Panc1 (cell line): ENCODE results near the gene HACL1. TPM values are rescaled to one million over a fixed set of nuclear protein-coding genes. Genes with fewer than 3 reads are reported as not detected.

Experiments used
- ATAC-seq: fragments of 200-7000 bp; cut with Tn5 transposase; 2 replicates; pipeline ENCODE4 v1.9.1; 2020; ENCODE audit warnings: mild to moderate bottlenecking, moderate library complexity
- BruUV-seq: library from RNA; stranded (reverse); fragments of 400-500 nt; replicated peaks from 2 replicates; lab custom pipeline; 2021; lab: Mats Ljungman, UMichigan
- CTCF ChIA-PET: fragments of 300-600 bp; sonication (Branson Sonifier 250); formaldehyde crosslinking; loops from one replicate; lab custom pipeline; 2022; ENCODE audit warnings: antibody characterized with exemption; lab: Charles Lee
- POLR2A ChIA-PET: fragments of 300-600 bp; sonication (Branson Sonifier 250); formaldehyde crosslinking; loops from one replicate; lab custom pipeline; 2022; ENCODE audit warnings: antibody characterized with exemption; lab: Charles Lee
- DNase-seq: peaks from one replicate; pipeline ENCODE4 v3.0.0-alpha.2; 2010; ENCODE audit warnings: low read depth, low spot score
- H3K27ac ChIP-seq: 2 replicates; pipeline ENCODE4 v1.5.1; 2011; ENCODE audit warnings: mild to moderate bottlenecking, low read length, inconsistent platforms
- H3K27me3 ChIP-seq: fragments of 200-500 bp; sonication (Bioruptor generic); 2 replicates; pipeline ENCODE4 v1.6.0; 2014; ENCODE audit warnings: low read length, inconsistent platforms; ENCODE audit not compliant: control insufficient read depth, insufficient read depth
- H3K36me3 ChIP-seq: fragments of 200-500 bp; sonication (Bioruptor generic); 2 replicates; pipeline ENCODE4 v1.5.1; 2014; ENCODE audit warnings: inconsistent platforms, mild to moderate bottlenecking, low read length, moderate library complexity; ENCODE audit not compliant: control insufficient read depth, insufficient read depth
- H3K4me1 ChIP-seq: 2 replicates; pipeline ENCODE4 v1.5.1; 2011; ENCODE audit warnings: inconsistent platforms, mild to moderate bottlenecking, low read length, moderate library complexity; ENCODE audit not compliant: control insufficient read depth, insufficient read depth
- H3K4me3 ChIP-seq, 2 experiments: 2 replicates each; pipeline ENCODE4 v1.5.1; 2011 to 2012; ENCODE audit warnings: low read depth in 2 of 2, low read length in 2 of 2, mild to moderate bottlenecking in 2 of 2, inconsistent platforms in 1 of 2, moderate library complexity in 1 of 2
- H3K9me3 ChIP-seq: fragments of 200-500 bp; sonication (Bioruptor generic); 2 replicates; pipeline ENCODE4 v1.5.1; 2014; ENCODE audit warnings: low read depth, mild to moderate bottlenecking, inconsistent platforms, low read length, moderate library complexity; ENCODE audit not compliant: control insufficient read depth, insufficient read depth
- POLR2AphosphoS5 ChIP-seq: IDR thresholded peaks from 2 replicates; pipeline ENCODE4 v1.6.1; 2012; ENCODE audit warnings: mild to moderate bottlenecking, low read depth, low read length, moderate library complexity
- SIN3A ChIP-seq: IDR thresholded peaks from 2 replicates; pipeline ENCODE4 v1.6.1; 2012; ENCODE audit warnings: low read depth, mild to moderate bottlenecking, low read length, moderate library complexity, borderline replicate concordance; ENCODE audit not compliant: insufficient read depth
- TCF7L2 ChIP-seq: IDR thresholded peaks from 2 replicates; pipeline ENCODE4 v1.6.1; 2011; ENCODE audit warnings: mild to moderate bottlenecking, low read depth, low read length, inconsistent platforms
- in situ Hi-C: cut with HindIII; loops from 2 replicates; pipeline ENCODE4 v1.10.0; 2016; ENCODE audit warnings: low sequenced_read_pairs, low pct_unique_long_range_greater_than_20kb
- intact Hi-C: fragments of 100-400 bp; cut with micrococcal nuclease; formaldehyde crosslinking; loops from one replicate; pipeline ENCODE4 v1.10.0; 2022; ENCODE audit not compliant: unreplicated experiment
- total RNA-seq: library from RNA; stranded (reverse); gene quantifications from one replicate; pipeline ENCODE4 v1.2.1, GENCODE V29; 2021; ENCODE audit not compliant: unreplicated experiment
- TF ChIP-seq, protein P1 (sequence below): fragments of 450-650 bp; IDR thresholded peaks from 2 replicates; pipeline ENCODE4 v1.5.1; 2017; ENCODE audit warnings: mild to moderate bottlenecking
- TF ChIP-seq, protein P2 (sequence below), 2 experiments: IDR thresholded peaks; 2 replicates each; pipeline ENCODE4 v1.6.1; 2011 to 2012; ENCODE audit warnings: low read depth in 2 of 2, control low read depth in 1 of 2, low read length in 1 of 2, mild to moderate bottlenecking in 1 of 2, moderate library complexity in 1 of 2; ENCODE audit not compliant: insufficient read depth in 1 of 2

Gene HACL1
- total RNA-seq, 1 experiment from 2014 or later = 26.8 TPM

DNA sequence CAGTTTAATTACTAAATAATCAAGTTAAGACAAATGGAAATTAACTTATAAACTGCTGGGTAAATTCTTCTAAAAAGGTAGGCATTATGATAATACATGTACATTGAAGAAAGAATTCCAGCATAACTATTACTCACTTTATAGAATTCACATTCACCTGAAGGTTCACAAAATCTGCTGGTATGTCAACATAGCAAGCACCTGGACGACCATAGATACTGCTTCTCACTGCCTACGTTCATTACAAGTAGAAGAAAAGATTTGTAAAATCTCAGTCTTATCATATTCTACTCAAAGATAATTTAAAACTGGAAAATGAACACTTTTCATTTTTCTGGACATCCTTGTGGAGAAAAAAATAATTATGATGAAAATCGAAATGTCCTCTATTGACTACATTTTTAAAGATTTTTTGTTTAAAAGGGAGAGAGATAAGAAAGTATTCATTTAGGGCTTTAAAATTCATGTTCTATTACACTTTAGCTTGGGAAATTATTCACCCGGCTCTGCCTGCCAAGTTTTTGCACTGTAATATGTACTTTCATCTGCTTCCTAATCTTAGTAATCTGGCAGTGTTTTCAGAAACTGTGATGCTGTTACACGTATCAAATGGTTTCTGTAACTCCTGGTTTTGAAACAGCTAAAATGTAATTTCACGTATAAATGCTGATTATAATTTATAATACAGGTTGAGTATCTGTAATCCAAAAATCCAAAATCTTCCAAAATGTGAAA lies 16.1 kb downstream of the HACL1 start:
- in situ Hi-C loops (no loop called here), intact Hi-C loops (no loop called here)
- no peak overlapping the region for H3K4me3 ChIP-seq
- no peaks in the 10 kb centered on the region for H3K4me1 ChIP-seq
- H3K27ac ChIP-seq = no peak overlapping the region
- no peak for DNase-seq
- peaks cover 27% of the 10 kb centered on the region for H3K36me3 ChIP-seq
- H3K27me3 ChIP-seq = no peaks in the 10 kb centered on the region
- ATAC-seq = no peak
- BruUV-seq = no TSS peak
- ChIA-PET CTCF (no interaction called here), POLR2A (no interaction called here)
- no peaks in the 10 kb centered on the region for H3K9me3 ChIP-seq
- no peak for TF ChIP-seq SIN3A
- TF ChIP-seq, protein P1, sequence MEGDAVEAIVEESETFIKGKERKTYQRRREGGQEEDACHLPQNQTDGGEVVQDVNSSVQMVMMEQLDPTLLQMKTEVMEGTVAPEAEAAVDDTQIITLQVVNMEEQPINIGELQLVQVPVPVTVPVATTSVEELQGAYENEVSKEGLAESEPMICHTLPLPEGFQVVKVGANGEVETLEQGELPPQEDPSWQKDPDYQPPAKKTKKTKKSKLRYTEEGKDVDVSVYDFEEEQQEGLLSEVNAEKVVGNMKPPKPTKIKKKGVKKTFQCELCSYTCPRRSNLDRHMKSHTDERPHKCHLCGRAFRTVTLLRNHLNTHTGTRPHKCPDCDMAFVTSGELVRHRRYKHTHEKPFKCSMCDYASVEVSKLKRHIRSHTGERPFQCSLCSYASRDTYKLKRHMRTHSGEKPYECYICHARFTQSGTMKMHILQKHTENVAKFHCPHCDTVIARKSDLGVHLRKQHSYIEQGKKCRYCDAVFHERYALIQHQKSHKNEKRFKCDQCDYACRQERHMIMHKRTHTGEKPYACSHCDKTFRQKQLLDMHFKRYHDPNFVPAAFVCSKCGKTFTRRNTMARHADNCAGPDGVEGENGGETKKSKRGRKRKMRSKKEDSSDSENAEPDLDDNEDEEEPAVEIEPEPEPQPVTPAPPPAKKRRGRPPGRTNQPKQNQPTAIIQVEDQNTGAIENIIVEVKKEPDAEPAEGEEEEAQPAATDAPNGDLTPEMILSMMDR = no peak
- TF ChIP-seq, protein P2, sequence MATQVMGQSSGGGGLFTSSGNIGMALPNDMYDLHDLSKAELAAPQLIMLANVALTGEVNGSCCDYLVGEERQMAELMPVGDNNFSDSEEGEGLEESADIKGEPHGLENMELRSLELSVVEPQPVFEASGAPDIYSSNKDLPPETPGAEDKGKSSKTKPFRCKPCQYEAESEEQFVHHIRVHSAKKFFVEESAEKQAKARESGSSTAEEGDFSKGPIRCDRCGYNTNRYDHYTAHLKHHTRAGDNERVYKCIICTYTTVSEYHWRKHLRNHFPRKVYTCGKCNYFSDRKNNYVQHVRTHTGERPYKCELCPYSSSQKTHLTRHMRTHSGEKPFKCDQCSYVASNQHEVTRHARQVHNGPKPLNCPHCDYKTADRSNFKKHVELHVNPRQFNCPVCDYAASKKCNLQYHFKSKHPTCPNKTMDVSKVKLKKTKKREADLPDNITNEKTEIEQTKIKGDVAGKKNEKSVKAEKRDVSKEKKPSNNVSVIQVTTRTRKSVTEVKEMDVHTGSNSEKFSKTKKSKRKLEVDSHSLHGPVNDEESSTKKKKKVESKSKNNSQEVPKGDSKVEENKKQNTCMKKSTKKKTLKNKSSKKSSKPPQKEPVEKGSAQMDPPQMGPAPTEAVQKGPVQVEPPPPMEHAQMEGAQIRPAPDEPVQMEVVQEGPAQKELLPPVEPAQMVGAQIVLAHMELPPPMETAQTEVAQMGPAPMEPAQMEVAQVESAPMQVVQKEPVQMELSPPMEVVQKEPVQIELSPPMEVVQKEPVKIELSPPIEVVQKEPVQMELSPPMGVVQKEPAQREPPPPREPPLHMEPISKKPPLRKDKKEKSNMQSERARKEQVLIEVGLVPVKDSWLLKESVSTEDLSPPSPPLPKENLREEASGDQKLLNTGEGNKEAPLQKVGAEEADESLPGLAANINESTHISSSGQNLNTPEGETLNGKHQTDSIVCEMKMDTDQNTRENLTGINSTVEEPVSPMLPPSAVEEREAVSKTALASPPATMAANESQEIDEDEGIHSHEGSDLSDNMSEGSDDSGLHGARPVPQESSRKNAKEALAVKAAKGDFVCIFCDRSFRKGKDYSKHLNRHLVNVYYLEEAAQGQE (IDR thresholded peaks at IDR 0.05; ENCODE audit: insufficient read depth in 1 of 2, low read depth in 2 of 2, low read length in 1 of 2) = no peak

DNA sequence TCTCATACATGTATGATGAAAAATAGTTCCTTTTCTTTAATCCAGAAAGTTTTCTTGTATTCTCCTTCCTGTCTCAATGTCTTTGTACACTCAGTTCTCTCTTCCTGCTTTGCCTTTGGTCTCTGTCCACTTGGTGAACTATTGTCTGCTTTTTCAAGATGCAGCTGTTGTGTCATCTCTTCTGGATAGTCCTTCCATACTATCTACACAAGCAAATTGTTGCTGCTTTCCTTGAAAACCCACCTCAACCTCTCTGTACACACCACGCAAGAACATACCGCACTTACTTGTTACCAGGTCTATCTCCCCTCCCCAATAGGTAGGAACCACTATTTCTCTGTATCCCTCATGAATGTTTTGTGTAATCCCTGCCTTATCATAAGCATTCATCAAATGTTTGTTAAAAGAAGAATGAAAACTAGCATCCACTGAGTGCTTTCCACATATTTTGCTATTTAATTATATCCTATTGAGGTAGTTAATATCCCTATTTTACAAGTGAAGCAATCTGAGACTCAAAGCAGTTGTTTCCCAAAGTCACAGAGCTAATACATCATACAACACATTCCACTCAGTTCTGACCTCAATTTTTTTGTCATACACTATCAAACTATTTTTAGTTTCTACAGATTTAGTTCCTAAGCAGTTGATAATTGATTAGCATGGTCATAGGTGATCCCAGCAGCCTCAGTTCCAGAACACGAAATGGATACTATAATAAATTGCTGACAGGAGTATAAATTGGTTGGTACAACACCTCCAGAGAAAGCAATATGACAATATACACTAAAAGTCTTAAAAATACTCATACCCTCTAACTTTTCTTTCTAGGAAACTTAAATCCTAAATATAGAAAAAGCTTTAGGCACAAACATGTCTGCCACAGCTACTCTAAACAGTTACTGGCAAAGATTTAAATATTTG lies 19.6 kb downstream of the HACL1 start:
- Histone ChIP-seq H3K36me3 (peaks cover 21% of the 10 kb centered on the region), H3K4me3 (no peak overlapping the region), H3K27ac (no peak overlapping the region), H3K27me3 (no peaks in the 10 kb centered on the region), H3K9me3 (no peaks in the 10 kb centered on the region), H3K4me1 (no peaks in the 10 kb centered on the region)
- ATAC-seq = no peak
- intact Hi-C loops (no loop called here), in situ Hi-C loops (no loop called here)
- DNase-seq = no peak
- POLR2A ChIA-PET = no interaction called here
- TF ChIP-seq POLR2AphosphoS5 (no peak), TCF7L2 (no peak), SIN3A (no peak)
- TF ChIP-seq, protein P2 (IDR thresholded peaks at IDR 0.05; ENCODE audit: insufficient read depth in 1 of 2, low read depth in 2 of 2, low read length in 1 of 2) = no peak
- TF ChIP-seq, protein P1 = no peak
- BruUV-seq = no TSS peak
- CTCF ChIA-PET = interaction anchor here (0.5 kb wide), 1 partner anchor 473 kb away, joined by 5 read pairs; no protein-coding TSS in a partner anchor
